ENCODE data around the gene FADS2.

The FADS2 gene

GRCh38 chr11:61907871-61908729, 80.0 kb downstream of the FADS2 start:
- DNase-seq, result no peak
- in situ Hi-C loops (cut with HindIII; ENCODE audit: low pct_ligation_motif_present, low pct_unique_long_range_greater_than_20kb, low sequenced_read_pairs), result no loop called here

GRCh38 chr11:61908730-61909316, 80.7 kb downstream of the FADS2 start:
- DNase-seq, result no peak
- in situ Hi-C loops (cut with HindIII; ENCODE audit: low pct_ligation_motif_present, low pct_unique_long_range_greater_than_20kb, low sequenced_read_pairs), result no loop called here

- in situ Hi-C loops (cut with HindIII; ENCODE audit: low pct_ligation_motif_present, low pct_unique_long_range_greater_than_20kb, low sequenced_read_pairs), result no loop called here
- DNase-seq, result no peak
These were observed 82.4 kb downstream of the FADS2 start for GRCh38 chr11:61910187-61911127.

- DNase-seq, result no peak
- in situ Hi-C loops (cut with HindIII; ENCODE audit: low pct_ligation_motif_present, low pct_unique_long_range_greater_than_20kb, low sequenced_read_pairs), result no loop called here
These were observed 83.1 kb downstream of the FADS2 start for GRCh38 chr11:61911128-61911700.

GRCh38 chr11:61911701-61912529, 83.8 kb downstream of the FADS2 start:
- DNase-seq, result no peak
- in situ Hi-C loops (cut with HindIII; ENCODE audit: low pct_ligation_motif_present, low pct_unique_long_range_greater_than_20kb, low sequenced_read_pairs), result no loop called here

DNA sequence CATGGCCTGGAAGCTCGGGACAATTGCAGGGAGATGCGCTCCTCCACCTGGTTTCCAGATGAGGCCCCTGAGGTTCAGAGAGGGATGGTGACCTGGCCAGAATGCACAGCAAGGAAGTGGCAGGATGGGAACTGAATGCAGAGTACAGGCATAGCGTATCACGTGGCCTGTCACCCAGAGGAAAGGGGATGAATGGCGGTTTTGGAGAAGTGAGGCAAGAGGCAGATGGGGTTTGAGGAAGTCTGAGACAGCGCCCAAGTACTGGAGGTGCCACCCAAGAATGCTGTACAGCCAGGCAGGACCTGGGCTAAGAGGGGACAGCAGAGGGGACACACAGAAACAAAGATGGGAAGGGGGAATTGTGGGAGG, 84.4 kb downstream of the FADS2 start:
- in situ Hi-C loops (cut with HindIII; ENCODE audit: low pct_ligation_motif_present, low pct_unique_long_range_greater_than_20kb, low sequenced_read_pairs), result no loop called here
- no peak for DNase-seq

DNA sequence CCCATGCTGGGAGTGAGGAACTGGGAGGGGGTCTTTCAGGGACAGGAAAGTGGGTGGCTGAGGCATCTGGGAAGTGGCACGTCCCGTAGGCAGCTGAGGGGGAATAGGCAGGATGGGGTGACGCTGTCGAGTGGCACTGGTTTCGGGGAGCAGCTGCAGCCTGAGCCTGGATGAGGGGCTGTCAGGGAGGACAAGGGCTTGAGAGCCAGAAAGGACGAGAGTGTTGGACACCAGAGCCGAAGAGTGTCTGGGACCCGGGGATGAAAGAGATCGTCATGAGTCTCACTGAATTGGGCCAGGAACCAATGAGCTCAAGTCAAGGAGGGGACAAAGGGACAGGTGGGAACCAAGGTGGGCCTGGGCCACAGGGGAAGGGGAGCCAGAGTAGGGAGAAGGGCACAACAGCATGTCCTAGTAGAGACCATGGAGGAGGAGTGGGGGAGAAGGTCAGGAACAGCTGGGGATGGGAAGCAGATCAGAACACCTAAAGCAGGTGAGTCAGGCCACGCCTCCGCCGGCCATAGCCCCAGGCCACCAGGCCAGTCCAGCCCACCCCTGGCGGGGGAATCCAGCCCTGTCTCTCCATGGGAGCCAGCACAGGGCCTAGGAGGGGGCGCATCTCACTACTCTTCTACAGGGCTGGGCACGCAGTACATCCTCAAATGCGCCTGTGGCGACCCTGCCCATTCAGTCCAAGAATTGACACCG, 85.0 kb downstream of the FADS2 start:
- no peak for DNase-seq
- in situ Hi-C loops (cut with HindIII; ENCODE audit: low pct_ligation_motif_present, low pct_unique_long_range_greater_than_20kb, low sequenced_read_pairs), result no loop called here

- DNase-seq, result no peak
- in situ Hi-C loops (cut with HindIII; ENCODE audit: low pct_ligation_motif_present, low pct_unique_long_range_greater_than_20kb, low sequenced_read_pairs), result no loop called here
These were observed 85.7 kb downstream of the FADS2 start for GRCh38 chr11:61913699-61914395.

DNA sequence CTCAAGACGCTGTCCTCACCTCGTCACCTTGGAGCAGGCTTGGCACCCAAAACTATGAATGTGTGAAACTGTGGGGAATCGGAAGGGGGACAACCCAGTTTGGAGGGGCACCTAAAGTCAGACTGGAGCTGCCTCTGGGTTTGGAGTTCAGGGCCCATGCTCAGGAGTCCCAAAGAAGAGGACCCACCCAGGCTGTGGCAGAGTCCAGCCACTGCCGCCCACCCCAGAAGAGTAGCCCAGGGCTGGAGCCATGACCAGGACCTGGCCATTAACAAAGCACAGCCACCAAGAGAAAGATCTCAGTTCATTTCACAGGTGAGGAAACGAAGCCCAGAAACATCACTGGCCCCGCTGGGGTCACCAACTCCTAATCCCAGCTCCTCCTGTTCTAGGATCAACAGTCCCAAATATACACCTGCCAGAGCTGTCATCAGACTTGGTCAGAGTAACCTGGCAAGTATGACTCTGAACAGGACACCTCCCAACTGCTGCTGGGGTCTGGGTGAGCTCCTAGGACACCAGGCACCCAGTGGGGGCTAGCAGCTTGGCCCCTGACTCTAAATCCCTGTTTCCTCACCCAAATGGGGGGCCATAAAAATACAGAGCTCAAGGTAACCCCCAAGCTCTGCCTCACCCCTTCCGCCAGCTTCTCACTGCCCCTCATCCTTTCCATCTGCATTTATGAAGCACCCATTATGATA, 86.5 kb downstream of the FADS2 start:
- in situ Hi-C loops (cut with HindIII; ENCODE audit: low pct_ligation_motif_present, low pct_unique_long_range_greater_than_20kb, low sequenced_read_pairs), result no loop called here
- no peak for DNase-seq

DNA sequence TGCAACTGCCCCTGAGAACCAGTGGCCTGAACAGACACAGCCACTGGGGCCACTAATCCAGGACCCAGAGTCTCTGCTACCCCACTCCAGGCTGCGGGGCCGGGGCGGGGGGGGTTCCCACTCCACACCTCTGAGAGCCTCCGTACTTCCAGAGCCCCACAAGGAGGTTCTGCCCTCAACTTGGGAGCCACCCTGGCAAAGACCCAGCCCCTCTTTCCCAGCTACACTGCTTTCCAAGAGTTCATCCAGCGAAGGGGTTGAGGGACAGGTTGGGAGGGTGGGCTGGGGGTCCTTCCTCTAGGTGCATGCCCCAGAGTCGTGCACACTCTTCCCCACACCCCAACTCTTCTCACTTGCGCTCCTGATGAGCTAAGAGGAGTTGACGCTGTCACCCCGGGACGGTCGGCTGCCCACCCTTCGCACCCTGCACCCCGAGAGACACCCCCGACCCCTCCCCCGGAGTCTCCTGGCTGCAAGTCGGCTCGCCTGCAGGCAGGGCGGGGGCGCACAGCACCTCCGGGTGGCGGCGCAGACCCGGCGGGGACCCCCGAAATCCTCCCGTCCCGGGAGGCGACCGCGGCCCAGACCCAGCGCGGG, 88.7 kb downstream of the FADS2 start:
- in situ Hi-C loops (cut with HindIII; ENCODE audit: low pct_ligation_motif_present, low pct_unique_long_range_greater_than_20kb, low sequenced_read_pairs), result no loop called here
- no peak for DNase-seq

All from ACHN (cell line).